Left lung (tissue), 10 donors: ENCODE results near the gene HSPB1. TPM values are rescaled to one million over a fixed set of nuclear protein-coding genes. Genes with fewer than 3 reads are reported as not detected.

Source experiments
- ATAC-seq: fragments of 200-7000 bp; cut with Tn5 transposase; one replicate; pipeline ENCODE4 v1.9.1; 2020; ENCODE audit warnings: moderate library complexity
- DNase-seq, 4 donors: peaks; one replicate each; pipeline ENCODE4 v3.0.0-alpha.2; 2013 to 2020
- H3K27ac ChIP-seq, 2 donors: fragments of 200-600 bp; sonication (generic) in 1 of 2; one replicate each; pipeline versions ENCODE4 v1.5.0 to v1.8.0; 2020 to 2021
- H3K27me3 ChIP-seq, 2 donors: fragments of 200-600 bp; sonication (generic) in 1 of 2; one replicate each; pipeline versions ENCODE4 v1.5.0 to v1.8.0; 2020 to 2021
- H3K36me3 ChIP-seq, 2 donors: fragments of 200-600 bp; sonication (generic) in 1 of 2; one replicate each; pipeline versions ENCODE4 v1.5.0 to v1.8.0; 2020 to 2021
- H3K4me1 ChIP-seq, 2 donors: fragments of 200-600 bp; one replicate each; pipeline ENCODE4 v1.8.0; 2021
- H3K4me3 ChIP-seq, 2 donors: fragments of 200-600 bp; sonication (generic) in 1 of 2; one replicate each; pipeline versions ENCODE4 v1.5.0 to v1.8.0; 2020 to 2021; ENCODE audit warnings: mild to moderate bottlenecking in 1 of 2
- H3K9me3 ChIP-seq, 2 donors: fragments of 200-600 bp; sonication (generic) in 1 of 2; one replicate each; pipeline versions ENCODE4 v1.5.0 to v1.8.0; 2020 to 2021
- CTCF ChIP-seq, 2 donors: fragments of 200-600 bp; sonication (generic) in 1 of 2; IDR thresholded peaks; one replicate each; pipeline versions ENCODE4 v1.5.0 to v1.8.0; 2021; ENCODE audit warnings: antibody characterized with exemption in 2 of 2
- intact Hi-C, 2 donors: fragments of 100-400 bp; cut with DNase I; formaldehyde crosslinking; loops; one replicate each; pipeline versions ENCODE4 v1.11.2 to v1.14.2; 2022
- polyA plus RNA-seq, 6 donors: library from polyadenylated mRNA; unstranded; fragments of 120-200 nt; gene quantifications; one replicate each; pipeline ENCODE4 v1.2.1, GENCODE V29; 2013; ENCODE audit not compliant: insufficient read length in 6 of 6
- total RNA-seq, 2 donors: library from RNA; stranded (reverse); fragmentation: NEBNext Ultra II Directional; extraction: Animal tissue kit (Norgen Biotek cat#: 25700); gene quantifications; one replicate each; pipeline ENCODE4 v1.2.1, GENCODE V29; 2021
- donor health status: DM: no; HTN: yes; CAD: no.
- donor health status: DM: no; HTN: no; CAD: no.

Gene HSPB1
- total and polyA plus RNA-seq, 8 donors, result 219 to 951 (median 306) TPM

- Histone ChIP-seq H3K36me3 (no peaks in the 10 kb centered on the region), H3K4me3 (no peak overlapping the region), H3K4me1 (peaks cover 0 to 4% of the 10 kb centered on the region in 2 donors), H3K9me3 (no peaks in the 10 kb centered on the region), H3K27me3 (peaks cover 12 to 77% of the 10 kb centered on the region in 2 donors), H3K27ac (no peak overlapping the region)
- intact Hi-C loops, result loop anchor here in 1 of 2 donors (5.0 kb wide), 1 partner anchor 82 kb away; no protein-coding TSS in a partner anchor
- ATAC-seq, result no peak
- no peak for DNase-seq
- TF ChIP-seq CTCF (IDR thresholded peaks at IDR 0.05), result no peak
Measured at GRCh38 chr7:76259124-76260093, 43.1 kb upstream of the HSPB1 start.

GRCh38 chr7:76260171-76260703 is 42.2 kb upstream of the HSPB1 start:
- Histone ChIP-seq H3K4me3 (no peak overlapping the region), H3K27me3 (peaks cover 12 to 77% of the 10 kb centered on the region in 2 donors), H3K9me3 (no peaks in the 10 kb centered on the region), H3K27ac (no peak overlapping the region), H3K36me3 (no peaks in the 10 kb centered on the region), H3K4me1 (peaks cover 0 to 4% of the 10 kb centered on the region in 2 donors)
- no peak for DNase-seq
- intact Hi-C loops, result loop anchor here in 1 of 2 donors (5.0 kb wide), 1 partner anchor 83 kb away; no protein-coding TSS in a partner anchor
- ATAC-seq, result no peak
- no peak for TF ChIP-seq CTCF (IDR thresholded peaks at IDR 0.05)

- no peaks in the 10 kb centered on the region for H3K36me3 ChIP-seq
- H3K27me3 ChIP-seq, result peaks cover 12 to 72% of the 10 kb centered on the region in 2 donors
- no peak for DNase-seq
- ATAC-seq, result no peak
- no peak for TF ChIP-seq CTCF (IDR thresholded peaks at IDR 0.05)
- H3K9me3 ChIP-seq, result no peaks in the 10 kb centered on the region
- intact Hi-C loops, result loop anchor here in 1 of 2 donors (5.0 kb wide), 1 partner anchor 84 kb away; no protein-coding TSS in a partner anchor
- H3K4me1 ChIP-seq, result peaks cover 0 to 4% of the 10 kb centered on the region in 2 donors
- no peak overlapping the region for H3K27ac ChIP-seq
- no peak overlapping the region for H3K4me3 ChIP-seq
Measured at GRCh38 chr7:76261329-76261728, 41.1 kb upstream of the HSPB1 start.

GRCh38 chr7:76261931-76262330 is 40.5 kb upstream of the HSPB1 start:
- H3K4me1 ChIP-seq, result peaks cover 2 to 6% of the 10 kb centered on the region in 2 donors
- H3K9me3 ChIP-seq, result no peaks in the 10 kb centered on the region
- peaks cover 17 to 72% of the 10 kb centered on the region in 2 donors for H3K27me3 ChIP-seq
- H3K27ac ChIP-seq, result no peak overlapping the region
- no peak overlapping the region for H3K4me3 ChIP-seq
- DNase-seq, result no peak
- no peaks in the 10 kb centered on the region for H3K36me3 ChIP-seq
- ATAC-seq, result no peak
- intact Hi-C loops, result loop anchor here in 1 of 2 donors (5.0 kb wide), 1 partner anchor 85 kb away; no protein-coding TSS in a partner anchor
- TF ChIP-seq CTCF (IDR thresholded peaks at IDR 0.05), result no peak
